ENCODE data around the gene ZNF101.

DNA sequence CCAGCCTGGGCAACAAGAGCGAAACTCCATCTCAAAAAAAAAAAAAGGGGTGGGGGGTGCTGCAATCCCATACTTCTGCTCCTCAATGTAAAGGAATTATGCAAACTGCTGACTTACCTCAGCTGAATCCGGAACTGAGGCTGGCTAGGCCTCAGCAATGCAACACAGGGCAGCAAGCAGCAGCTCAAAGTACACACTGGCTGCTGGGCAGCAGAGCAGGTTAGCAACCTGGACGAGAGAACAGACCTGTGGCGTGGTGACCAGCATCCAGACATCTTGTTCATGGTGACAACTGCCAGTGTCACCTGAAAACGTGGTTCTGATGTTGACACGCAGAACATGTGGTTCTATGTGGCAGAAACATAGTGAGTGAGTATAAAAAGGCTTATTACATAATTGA, 36.2 kb downstream of the ZNF101 start:
- TF ChIP-seq POLR2A (conservative IDR thresholded peaks at IDR 0.05) (no peak), BMI1 (IDR thresholded peaks at IDR 0.05; ENCODE audit: low read length) (no peak), TOE1 (IDR thresholded peaks at IDR 0.05; ENCODE audit: borderline replicate concordance) (no peak), TOE1 (CRISPR knock-in tag; IDR thresholded peaks at IDR 0.05; ENCODE audit: borderline replicate concordance, low read depth) (no peak), ZBTB17 (CRISPR knock-in tag; IDR thresholded peaks at IDR 0.05) (no peak), NR2F6 (CRISPR knock-in tag; IDR thresholded peaks at IDR 0.05) (no peak), ZNF830 (CRISPR knock-in tag; IDR thresholded peaks at IDR 0.05) (no peak), NELFE (IDR thresholded peaks at IDR 0.05; ENCODE audit: insufficient read depth, insufficient read length) (no peak), GABPB2 (CRISPR knock-in tag; conservative IDR thresholded peaks at IDR 0.05) (no peak)
- TF ChIP-seq, protein P1, sequence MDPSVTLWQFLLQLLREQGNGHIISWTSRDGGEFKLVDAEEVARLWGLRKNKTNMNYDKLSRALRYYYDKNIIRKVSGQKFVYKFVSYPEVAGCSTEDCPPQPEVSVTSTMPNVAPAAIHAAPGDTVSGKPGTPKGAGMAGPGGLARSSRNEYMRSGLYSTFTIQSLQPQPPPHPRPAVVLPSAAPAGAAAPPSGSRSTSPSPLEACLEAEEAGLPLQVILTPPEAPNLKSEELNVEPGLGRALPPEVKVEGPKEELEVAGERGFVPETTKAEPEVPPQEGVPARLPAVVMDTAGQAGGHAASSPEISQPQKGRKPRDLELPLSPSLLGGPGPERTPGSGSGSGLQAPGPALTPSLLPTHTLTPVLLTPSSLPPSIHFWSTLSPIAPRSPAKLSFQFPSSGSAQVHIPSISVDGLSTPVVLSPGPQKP (CRISPR knock-in tag; IDR thresholded peaks at IDR 0.05), result no peak
- TF ChIP-seq, protein P2, sequence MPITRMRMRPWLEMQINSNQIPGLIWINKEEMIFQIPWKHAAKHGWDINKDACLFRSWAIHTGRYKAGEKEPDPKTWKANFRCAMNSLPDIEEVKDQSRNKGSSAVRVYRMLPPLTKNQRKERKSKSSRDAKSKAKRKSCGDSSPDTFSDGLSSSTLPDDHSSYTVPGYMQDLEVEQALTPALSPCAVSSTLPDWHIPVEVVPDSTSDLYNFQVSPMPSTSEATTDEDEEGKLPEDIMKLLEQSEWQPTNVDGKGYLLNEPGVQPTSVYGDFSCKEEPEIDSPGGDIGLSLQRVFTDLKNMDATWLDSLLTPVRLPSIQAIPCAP (CRISPR knock-in tag; IDR thresholded peaks at IDR 0.05; ENCODE audit: borderline replicate concordance), result no peak
- TF ChIP-seq, protein P3, sequence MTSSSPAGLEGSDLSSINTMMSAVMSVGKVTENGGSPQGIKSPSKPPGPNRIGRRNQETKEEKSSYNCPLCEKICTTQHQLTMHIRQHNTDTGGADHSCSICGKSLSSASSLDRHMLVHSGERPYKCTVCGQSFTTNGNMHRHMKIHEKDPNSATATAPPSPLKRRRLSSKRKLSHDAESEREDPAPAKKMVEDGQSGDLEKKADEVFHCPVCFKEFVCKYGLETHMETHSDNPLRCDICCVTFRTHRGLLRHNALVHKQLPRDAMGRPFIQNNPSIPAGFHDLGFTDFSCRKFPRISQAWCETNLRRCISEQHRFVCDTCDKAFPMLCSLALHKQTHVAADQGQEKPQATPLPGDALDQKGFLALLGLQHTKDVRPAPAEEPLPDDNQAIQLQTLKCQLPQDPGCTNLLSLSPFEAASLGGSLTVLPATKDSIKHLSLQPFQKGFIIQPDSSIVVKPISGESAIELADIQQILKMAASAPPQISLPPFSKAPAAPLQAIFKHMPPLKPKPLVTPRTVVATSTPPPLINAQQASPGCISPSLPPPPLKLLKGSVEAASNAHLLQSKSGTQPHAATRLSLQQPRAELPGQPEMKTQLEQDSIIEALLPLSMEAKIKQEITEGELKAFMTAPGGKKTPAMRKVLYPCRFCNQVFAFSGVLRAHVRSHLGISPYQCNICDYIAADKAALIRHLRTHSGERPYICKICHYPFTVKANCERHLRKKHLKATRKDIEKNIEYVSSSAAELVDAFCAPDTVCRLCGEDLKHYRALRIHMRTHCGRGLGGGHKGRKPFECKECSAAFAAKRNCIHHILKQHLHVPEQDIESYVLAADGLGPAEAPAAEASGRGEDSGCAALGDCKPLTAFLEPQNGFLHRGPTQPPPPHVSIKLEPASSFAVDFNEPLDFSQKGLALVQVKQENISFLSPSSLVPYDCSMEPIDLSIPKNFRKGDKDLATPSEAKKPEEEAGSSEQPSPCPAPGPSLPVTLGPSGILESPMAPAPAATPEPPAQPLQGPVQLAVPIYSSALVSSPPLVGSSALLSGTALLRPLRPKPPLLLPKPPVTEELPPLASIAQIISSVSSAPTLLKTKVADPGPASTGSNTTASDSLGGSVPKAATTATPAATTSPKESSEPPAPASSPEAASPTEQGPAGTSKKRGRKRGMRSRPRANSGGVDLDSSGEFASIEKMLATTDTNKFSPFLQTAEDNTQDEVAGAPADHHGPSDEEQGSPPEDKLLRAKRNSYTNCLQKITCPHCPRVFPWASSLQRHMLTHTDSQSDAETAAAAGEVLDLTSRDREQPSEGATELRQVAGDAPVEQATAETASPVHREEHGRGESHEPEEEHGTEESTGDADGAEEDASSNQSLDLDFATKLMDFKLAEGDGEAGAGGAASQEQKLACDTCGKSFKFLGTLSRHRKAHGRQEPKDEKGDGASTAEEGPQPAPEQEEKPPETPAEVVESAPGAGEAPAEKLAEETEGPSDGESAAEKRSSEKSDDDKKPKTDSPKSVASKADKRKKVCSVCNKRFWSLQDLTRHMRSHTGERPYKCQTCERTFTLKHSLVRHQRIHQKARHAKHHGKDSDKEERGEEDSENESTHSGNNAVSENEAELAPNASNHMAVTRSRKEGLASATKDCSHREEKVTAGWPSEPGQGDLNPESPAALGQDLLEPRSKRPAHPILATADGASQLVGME (CRISPR knock-in tag; IDR thresholded peaks at IDR 0.05), result no peak
- TF ChIP-seq, protein P4, sequence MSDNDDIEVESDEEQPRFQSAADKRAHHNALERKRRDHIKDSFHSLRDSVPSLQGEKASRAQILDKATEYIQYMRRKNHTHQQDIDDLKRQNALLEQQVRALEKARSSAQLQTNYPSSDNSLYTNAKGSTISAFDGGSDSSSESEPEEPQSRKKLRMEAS (CRISPR knock-in tag; IDR thresholded peaks at IDR 0.05), result no peak
